ENCODE results near the gene TMEM132C. TPM values are rescaled to one million over a fixed set of nuclear protein-coding genes. Genes with fewer than 3 reads are reported as not detected.

TMEM132C gene
- total RNA-seq, 6 experiments from 2014 or later: 0.04 to 0.19 (median 0.06) TPM; not detected in 3

DNA sequence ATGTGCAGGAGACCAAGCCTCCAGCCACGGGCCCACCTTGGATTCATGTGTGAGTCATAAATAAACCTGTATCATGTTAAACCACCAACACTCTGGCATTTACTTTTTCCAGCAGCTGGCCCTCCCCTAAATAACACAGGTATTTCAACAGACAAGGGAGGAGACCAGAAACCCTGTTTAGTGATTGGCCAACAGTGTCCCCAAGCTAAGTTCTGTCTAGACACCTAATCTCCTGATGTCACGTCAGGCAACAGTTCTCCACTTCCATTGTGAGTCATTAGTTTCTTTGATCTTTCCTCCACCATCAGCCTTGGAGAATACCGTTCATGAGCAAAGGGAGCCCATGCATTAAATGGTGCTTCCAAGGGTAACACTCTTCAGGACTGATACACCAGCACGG, 196.9 kb downstream of the TMEM132C start:
- no peak for TF ChIP-seq POLR2A (IDR thresholded peaks at IDR 0.05)
- no peak for TF ChIP-seq CTCF (IDR thresholded peaks at IDR 0.05)
- DNase-seq (no peak), ATAC-seq (no peak)
- Histone ChIP-seq H3K27me3 (no peaks in the 10 kb centered on the region), H3K4me1 (no peaks in the 10 kb centered on the region), H3K9me3 (no peaks in the 10 kb centered on the region), H3K36me3 (no peaks in the 10 kb centered on the region), H3K27ac (no peak overlapping the region), H3K4me3 (no peak overlapping the region)
- intact Hi-C loops (cut with DNase I): no loop called here
- 58% methylated on average over 4 of the region's 4 CpGs for WGBS (ENCODE audit: insufficient coverage, low coverage, low lambda C conversion rate, missing lambda C conversion rate)

DNA sequence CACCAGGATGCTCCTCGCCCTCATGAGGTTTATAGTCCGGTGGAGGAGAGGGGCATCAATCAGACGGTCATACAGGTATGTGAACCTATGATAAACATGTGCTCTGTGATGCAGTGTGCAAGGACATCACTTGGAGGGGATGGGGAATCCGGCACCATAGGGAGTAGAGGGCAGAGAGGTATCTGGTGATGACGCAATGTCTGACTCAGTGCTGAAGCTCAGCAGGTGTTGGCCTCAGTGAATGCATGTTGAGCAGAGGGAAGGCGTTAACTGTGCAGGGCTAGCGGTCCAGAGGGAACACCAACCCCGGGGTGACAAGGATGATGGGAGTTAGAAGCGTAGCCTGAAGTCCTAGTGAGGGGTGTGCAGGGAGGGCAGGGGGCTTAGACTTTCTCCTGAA, 200.9 kb downstream of the TMEM132C start:
- Histone ChIP-seq H3K27me3 (no peaks in the 10 kb centered on the region), H3K9me3 (no peaks in the 10 kb centered on the region), H3K4me1 (no peaks in the 10 kb centered on the region), H3K27ac (no peak overlapping the region), H3K36me3 (no peaks in the 10 kb centered on the region), H3K4me3 (no peak overlapping the region)
- intact Hi-C loops (cut with DNase I): no loop called here
- no peak for TF ChIP-seq CTCF (IDR thresholded peaks at IDR 0.05)
- no peak for TF ChIP-seq POLR2A (IDR thresholded peaks at IDR 0.05)
- no peak for DNase-seq
- ATAC-seq: no peak
- 70% methylated on average over 9 of the region's 9 CpGs for WGBS (ENCODE audit: insufficient coverage, low coverage, low lambda C conversion rate, missing lambda C conversion rate)

GRCh38 chr12:128468926-128469325, 202.0 kb downstream of the TMEM132C start:
- H3K4me3 ChIP-seq: no peak overlapping the region
- DNase-seq: no peak
- 38% methylated on average over 4 of the region's 4 CpGs for WGBS (ENCODE audit: insufficient coverage, low coverage, low lambda C conversion rate, missing lambda C conversion rate)
- intact Hi-C loops (cut with DNase I): no loop called here
- no peaks in the 10 kb centered on the region for H3K9me3 ChIP-seq
- no peaks in the 10 kb centered on the region for H3K4me1 ChIP-seq
- TF ChIP-seq POLR2A (IDR thresholded peaks at IDR 0.05) (no peak), CTCF (IDR thresholded peaks at IDR 0.05) (no peak)
- no peak for ATAC-seq
- H3K36me3 ChIP-seq: no peaks in the 10 kb centered on the region
- no peak overlapping the region for H3K27ac ChIP-seq
- no peaks in the 10 kb centered on the region for H3K27me3 ChIP-seq

DNA sequence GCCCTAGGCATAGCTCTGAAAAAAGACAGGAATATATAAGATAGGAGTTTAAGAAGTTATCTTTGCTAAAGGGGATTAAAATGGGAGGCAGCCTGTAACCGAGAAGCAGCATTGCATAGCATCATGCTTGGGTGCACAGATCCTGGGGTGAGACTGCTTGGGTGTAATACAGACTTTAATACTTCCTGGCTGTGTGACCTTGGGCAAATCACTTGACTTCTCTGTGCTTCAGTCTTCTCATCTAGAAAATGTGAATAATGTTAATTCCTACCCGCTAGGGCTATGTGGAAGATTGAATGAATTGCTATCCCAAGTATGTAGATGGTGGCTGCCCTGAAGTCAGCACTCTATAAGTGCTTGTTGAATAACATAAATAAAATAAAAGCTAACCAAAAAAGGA, 204.5 kb downstream of the TMEM132C start:
- intact Hi-C loops (cut with DNase I): no loop called here
- H3K4me3 ChIP-seq: no peak overlapping the region
- TF ChIP-seq CTCF (IDR thresholded peaks at IDR 0.05) (no peak), POLR2A (IDR thresholded peaks at IDR 0.05) (no peak)
- 54% methylated on average over 2 of the region's 2 CpGs for WGBS (ENCODE audit: insufficient coverage, low coverage, low lambda C conversion rate, missing lambda C conversion rate)
- H3K4me1 ChIP-seq: no peaks in the 10 kb centered on the region
- H3K9me3 ChIP-seq: no peaks in the 10 kb centered on the region
- DNase-seq (no peak), ATAC-seq (no peak)
- H3K27ac ChIP-seq: no peak overlapping the region
- no peaks in the 10 kb centered on the region for H3K36me3 ChIP-seq
- no peaks in the 10 kb centered on the region for H3K27me3 ChIP-seq

- DNase-seq: no peak
- H3K4me3 ChIP-seq: no peak overlapping the region
- TF ChIP-seq POLR2A (IDR thresholded peaks at IDR 0.05) (no peak), CTCF (IDR thresholded peaks at IDR 0.05) (no peak)
- intact Hi-C loops (cut with DNase I): no loop called here
- WGBS (ENCODE audit: insufficient coverage, low coverage, low lambda C conversion rate, missing lambda C conversion rate): 44% methylated on average over 8 of the region's 10 CpGs
- ATAC-seq: no peak
- no peak overlapping the region for H3K27ac ChIP-seq
- no peaks in the 10 kb centered on the region for H3K36me3 ChIP-seq
- H3K4me1 ChIP-seq: no peaks in the 10 kb centered on the region
- H3K9me3 ChIP-seq: no peaks in the 10 kb centered on the region
- no peaks in the 10 kb centered on the region for H3K27me3 ChIP-seq
Observed at GRCh38 chr12:128474916-128475315, 207.9 kb downstream of the TMEM132C start.

Measured in right lobe of liver (tissue), 6 donors.